GM12865 (cell line): Measurements from ENCODE around the gene ERP44.
A peak's percentile ranks its signal among the peaks of the same experiment; 100 is the strongest.
"Not testable (repeated sequence)": the region's sequence is repeated elsewhere in the genome, so short reads cannot be mapped to it uniquely, and the experiment has no call there.

Experiments used
- DNase-seq: peaks from one replicate; pipeline ENCODE4 v3.0.0; 2010; ENCODE audit warnings: low read depth
- H3K4me3 ChIP-seq: 2 replicates; pipeline ENCODE4 v1.5.1; 2011; ENCODE audit warnings: mild to moderate bottlenecking, low read depth, low read length, control low read depth
- CTCF ChIP-seq: IDR thresholded peaks from 2 replicates; pipeline ENCODE4 v1.5.1; 2011; ENCODE audit warnings: low read length, control low read depth, low read depth, inconsistent platforms; ENCODE audit not compliant: insufficient read depth; ENCODE audit errors: missing control alignments

The ERP44 gene

GRCh38 chr9:100074989-100075388 lies 23.8 kb downstream of the ERP44 start:
- H3K4me3 ChIP-seq, result no peak overlapping the region
- no peak for TF ChIP-seq CTCF
- DNase-seq, result no peak

- no peak overlapping the region for H3K4me3 ChIP-seq
- DNase-seq, result no peak
- no peak for TF ChIP-seq CTCF
These were observed 24.7 kb downstream of the ERP44 start for GRCh38 chr9:100074093-100074492.

DNA sequence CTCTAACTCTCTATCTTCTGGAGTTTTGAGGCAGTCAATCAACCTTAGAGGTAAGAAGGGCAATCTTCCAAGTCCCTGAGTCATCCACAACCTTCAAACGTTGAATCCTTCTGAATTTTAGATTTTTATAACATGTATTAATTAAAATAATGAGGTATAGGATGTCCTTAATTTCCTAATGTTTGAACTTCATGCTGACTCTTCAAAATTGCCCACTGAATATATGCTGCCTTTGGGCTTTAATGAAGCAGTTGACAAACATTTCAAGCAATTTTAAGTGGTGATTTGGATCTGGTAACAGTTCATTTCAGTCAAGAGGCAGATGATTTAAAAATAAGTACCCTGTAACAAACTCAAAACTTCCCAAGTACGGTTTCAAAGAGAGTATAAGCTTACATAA lies 26.0 kb downstream of the ERP44 start:
- no peak for TF ChIP-seq CTCF
- DNase-seq, result no peak
- H3K4me3 ChIP-seq, result no peak overlapping the region

GRCh38 chr9:100071271-100071670 lies 27.5 kb downstream of the ERP44 start:
- no peak overlapping the region for H3K4me3 ChIP-seq
- TF ChIP-seq CTCF, result no peak
- DNase-seq, result no peak

DNA sequence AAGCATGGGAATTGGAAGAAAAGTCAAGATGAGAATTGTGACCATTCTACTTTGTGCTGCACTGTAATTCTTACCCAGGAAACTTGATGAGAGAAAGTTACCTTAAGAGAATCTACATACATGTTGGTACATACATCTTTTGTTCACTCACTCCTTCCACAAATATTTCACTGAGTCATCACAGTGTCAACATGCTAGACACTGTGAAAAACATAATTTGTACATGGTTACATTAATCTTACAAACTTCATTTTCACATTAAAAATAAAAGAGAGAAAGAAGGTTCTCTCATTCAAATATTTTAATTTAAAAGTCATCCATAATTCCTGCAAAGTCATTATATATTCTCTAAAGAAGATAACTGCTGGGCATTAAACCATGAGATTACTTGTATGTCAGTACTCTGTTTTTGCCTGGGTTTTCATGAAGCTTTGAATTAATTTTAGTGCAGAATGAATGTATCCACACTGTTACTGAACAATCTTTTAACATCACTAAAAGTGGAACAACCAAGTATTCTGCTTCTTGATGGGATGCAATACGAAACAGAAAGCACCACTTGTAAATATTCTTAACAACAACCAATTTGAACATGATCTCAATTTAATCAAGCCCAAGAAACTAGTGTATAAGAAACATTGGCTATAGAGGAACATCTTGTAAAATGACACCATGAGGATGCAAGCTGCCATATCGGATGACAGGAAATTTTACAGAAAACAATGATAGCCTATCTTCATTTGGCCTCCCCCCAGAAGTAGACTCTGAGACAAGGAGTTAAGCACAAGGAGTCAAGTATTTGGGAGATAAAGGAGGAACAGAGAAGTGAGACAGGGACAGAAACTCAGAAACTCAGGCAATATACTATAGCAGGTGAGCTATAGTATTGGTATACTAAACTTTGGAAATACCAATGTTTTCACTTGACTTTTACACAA lies 28.4 kb downstream of the ERP44 start:
- no peak for TF ChIP-seq CTCF
- no peak overlapping the region for H3K4me3 ChIP-seq
- DNase-seq, result no peak

GRCh38 chr9:100069068-100069467 lies 29.7 kb downstream of the ERP44 start:
- not testable (repeated sequence) for DNase-seq, H3K4me3 ChIP-seq

- H3K4me3 ChIP-seq, DNase-seq: not testable (repeated sequence)
These were observed 30.8 kb downstream of the ERP44 start for GRCh38 chr9:100067990-100068389.

- peak; percentile 45 for DNase-seq
- no peak for TF ChIP-seq CTCF
- no peak overlapping the region for H3K4me3 ChIP-seq
These were observed 32.3 kb downstream of the ERP44 start for GRCh38 chr9:100066539-100066938.
